Osteocyte (in vitro differentiated cells): Measurements from ENCODE around the gene RBP2. TPM values are rescaled to one million over a fixed set of nuclear protein-coding genes. Genes with fewer than 3 reads are reported as not detected.

Source experiments
- DNase-seq: peaks from one replicate; pipeline ENCODE4 v3.0.0; 2021; ENCODE audit warnings: mixed read lengths; ENCODE audit not compliant: unreplicated experiment; ENCODE audit errors: extremely low spot score
- H3K27ac Mint-ChIP-seq: one replicate; pipeline ENCODE4 v1.8.0; 2021; ENCODE audit warnings: mild to moderate bottlenecking, mixed read lengths; ENCODE audit not compliant: unreplicated experiment
- H3K27me3 Mint-ChIP-seq: one replicate; pipeline ENCODE4 v1.8.0; 2021; ENCODE audit warnings: mixed read lengths; ENCODE audit not compliant: unreplicated experiment
- H3K36me3 Mint-ChIP-seq: one replicate; pipeline ENCODE4 v1.8.0; 2021; ENCODE audit warnings: mixed read lengths; ENCODE audit not compliant: unreplicated experiment
- H3K4me1 Mint-ChIP-seq: one replicate; pipeline ENCODE4 v1.8.0; 2021; ENCODE audit warnings: mixed read lengths; ENCODE audit not compliant: unreplicated experiment
- H3K4me3 Mint-ChIP-seq: one replicate; pipeline ENCODE4 v1.8.0; 2021; ENCODE audit warnings: mild to moderate bottlenecking, moderate library complexity, mixed read lengths; ENCODE audit not compliant: unreplicated experiment
- H3K9me3 Mint-ChIP-seq: one replicate; pipeline ENCODE4 v1.8.0; 2021; ENCODE audit warnings: mixed read lengths; ENCODE audit not compliant: unreplicated experiment
- total RNA-seq: library from RNA; stranded (reverse); gene quantifications from 2 replicates; pipeline ENCODE4 v1.2.1, GENCODE V29; 2021
- TF ChIP-seq, protein P1 (sequence below): fragments of 200-600 bp; sonication (generic); IDR thresholded peaks from 2 replicates; pipeline ENCODE4 v1.5.0; 2021; ENCODE audit warnings: antibody characterized with exemption, mild to moderate bottlenecking, moderate library complexity

RBP2 gene
- total RNA-seq, 1 donor from 2014 or later: not detected

- Mint-ChIP-seq H3K27me3 (peaks cover 7% of the 10 kb centered on the region), H3K9me3 (no peaks in the 10 kb centered on the region), H3K36me3 (no peaks in the 10 kb centered on the region), H3K4me3 (no peak overlapping the region), H3K4me1 (no peaks in the 10 kb centered on the region), H3K27ac (no peak overlapping the region)
- TF ChIP-seq, protein P1, sequence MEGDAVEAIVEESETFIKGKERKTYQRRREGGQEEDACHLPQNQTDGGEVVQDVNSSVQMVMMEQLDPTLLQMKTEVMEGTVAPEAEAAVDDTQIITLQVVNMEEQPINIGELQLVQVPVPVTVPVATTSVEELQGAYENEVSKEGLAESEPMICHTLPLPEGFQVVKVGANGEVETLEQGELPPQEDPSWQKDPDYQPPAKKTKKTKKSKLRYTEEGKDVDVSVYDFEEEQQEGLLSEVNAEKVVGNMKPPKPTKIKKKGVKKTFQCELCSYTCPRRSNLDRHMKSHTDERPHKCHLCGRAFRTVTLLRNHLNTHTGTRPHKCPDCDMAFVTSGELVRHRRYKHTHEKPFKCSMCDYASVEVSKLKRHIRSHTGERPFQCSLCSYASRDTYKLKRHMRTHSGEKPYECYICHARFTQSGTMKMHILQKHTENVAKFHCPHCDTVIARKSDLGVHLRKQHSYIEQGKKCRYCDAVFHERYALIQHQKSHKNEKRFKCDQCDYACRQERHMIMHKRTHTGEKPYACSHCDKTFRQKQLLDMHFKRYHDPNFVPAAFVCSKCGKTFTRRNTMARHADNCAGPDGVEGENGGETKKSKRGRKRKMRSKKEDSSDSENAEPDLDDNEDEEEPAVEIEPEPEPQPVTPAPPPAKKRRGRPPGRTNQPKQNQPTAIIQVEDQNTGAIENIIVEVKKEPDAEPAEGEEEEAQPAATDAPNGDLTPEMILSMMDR: no peak
- peak; percentile 44 for DNase-seq
Measured at GRCh38 chr3:139517321-139518065, 41.2 kb upstream of the RBP2 start.

DNA sequence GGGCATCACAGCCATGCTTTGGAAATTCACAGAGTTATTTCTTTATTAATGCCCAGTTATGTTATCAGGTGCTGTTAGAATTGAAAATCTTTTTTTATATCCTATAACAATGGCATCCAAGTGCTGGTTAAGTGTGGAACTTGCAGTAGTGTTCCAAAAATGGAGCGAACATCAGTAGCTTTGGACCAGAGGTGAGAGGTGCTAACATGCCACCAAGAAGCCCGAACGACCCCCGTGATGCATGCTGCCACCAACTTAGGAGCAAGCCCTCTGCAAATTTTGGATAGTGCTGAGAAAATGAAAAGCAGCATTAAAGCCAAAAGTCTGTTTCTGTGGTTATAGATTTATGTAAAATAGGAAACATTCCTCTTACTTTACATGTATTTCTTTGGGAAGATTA is 38.4 kb upstream of the RBP2 start:
- Mint-ChIP-seq H3K27ac (no peak overlapping the region), H3K36me3 (no peaks in the 10 kb centered on the region), H3K4me3 (no peak overlapping the region), H3K4me1 (no peaks in the 10 kb centered on the region), H3K27me3 (peaks cover 12% of the 10 kb centered on the region), H3K9me3 (no peaks in the 10 kb centered on the region)
- TF ChIP-seq, protein P1: no peak
- no peak for DNase-seq

GRCh38 chr3:139509631-139510030 is 33.3 kb upstream of the RBP2 start:
- peaks cover 34% of the 10 kb centered on the region for H3K27me3 Mint-ChIP-seq
- DNase-seq: peak; percentile 53
- TF ChIP-seq, protein P1: no peak
- no peak overlapping the region for H3K4me3 Mint-ChIP-seq
- no peaks in the 10 kb centered on the region for H3K4me1 Mint-ChIP-seq
- no peak overlapping the region for H3K27ac Mint-ChIP-seq
- no peaks in the 10 kb centered on the region for H3K9me3 Mint-ChIP-seq
- H3K36me3 Mint-ChIP-seq: no peaks in the 10 kb centered on the region

DNA sequence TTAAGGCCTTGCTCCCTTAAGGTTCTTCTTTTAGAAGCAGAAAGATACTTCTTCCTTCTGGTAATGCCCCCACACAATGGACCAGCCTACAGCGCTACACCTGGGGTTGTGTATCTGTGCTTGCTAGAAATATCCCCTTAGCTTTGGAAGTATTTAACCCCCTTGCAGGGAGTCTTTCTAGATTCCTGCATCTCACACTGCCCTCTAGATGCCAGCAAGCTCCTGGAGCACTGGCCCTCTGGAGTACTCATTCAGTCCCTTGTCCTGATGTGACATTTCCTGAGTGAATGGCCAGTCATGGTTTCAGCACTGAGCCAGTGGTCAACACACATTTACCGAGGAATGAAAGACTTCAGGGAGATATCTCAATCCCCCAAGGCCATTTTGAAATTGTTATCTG is 30.4 kb upstream of the RBP2 start:
- H3K4me1 Mint-ChIP-seq: no peaks in the 10 kb centered on the region
- DNase-seq: no peak
- H3K4me3 Mint-ChIP-seq: no peak overlapping the region
- H3K27me3 Mint-ChIP-seq: peaks cover 50% of the 10 kb centered on the region
- H3K27ac Mint-ChIP-seq: no peak overlapping the region
- TF ChIP-seq, protein P1: peak; percentile 10
- H3K36me3 Mint-ChIP-seq: no peaks in the 10 kb centered on the region
- H3K9me3 Mint-ChIP-seq: no peaks in the 10 kb centered on the region

- H3K4me1 Mint-ChIP-seq: no peaks in the 10 kb centered on the region
- no peaks in the 10 kb centered on the region for H3K9me3 Mint-ChIP-seq
- TF ChIP-seq, protein P1: no peak
- no peak overlapping the region for H3K4me3 Mint-ChIP-seq
- H3K36me3 Mint-ChIP-seq: no peaks in the 10 kb centered on the region
- H3K27ac Mint-ChIP-seq: no peak overlapping the region
- H3K27me3 Mint-ChIP-seq: peaks cover 48% of the 10 kb centered on the region
- DNase-seq: no peak
Measured at GRCh38 chr3:139505829-139506386, 29.6 kb upstream of the RBP2 start.
